Neutrophil (primary cell): ENCODE results near the gene ALG1.
"Not testable (repeated sequence)": the region's sequence is repeated elsewhere in the genome, so short reads cannot be mapped to it uniquely, and the experiment has no call there.

Source experiments
- H3K27ac ChIP-seq: fragments of 200-600 bp; sonication (generic); 2 replicates; pipeline ENCODE4 v1.5.1; 2016; ENCODE audit warnings: mild to moderate bottlenecking, moderate library complexity
- H3K27me3 ChIP-seq: fragments of 200-600 bp; sonication (generic); 2 replicates; pipeline ENCODE4 v1.6.0; 2016; ENCODE audit warnings: mild to moderate bottlenecking
- H3K36me3 ChIP-seq: fragments of 200-600 bp; sonication (generic); 2 replicates; pipeline ENCODE4 v1.5.1; 2017
- H3K4me1 ChIP-seq, 2 experiments: fragments of 200-600 bp in 1 of 2; sonication (generic) in 1 of 2; 1 replicate in 1 of 2; 2 replicates in 1 of 2; pipeline versions ENCODE4 v1.5.1 to v1.6.1; 2013 to 2016; ENCODE audit warnings: low read depth in 1 of 2, low read length in 1 of 2, mild to moderate bottlenecking in 1 of 2, moderate library complexity in 1 of 2; ENCODE audit not compliant: control insufficient read depth in 1 of 2, insufficient read depth in 1 of 2
- H3K4me3 ChIP-seq, 2 experiments: fragments of 200-600 bp in 1 of 2; sonication (generic) in 1 of 2; 1 replicate in 1 of 2; 2 replicates in 1 of 2; pipeline ENCODE4 v1.5.1; 2013 to 2016; ENCODE audit warnings: low read depth in 1 of 2, low read length in 1 of 2, mild to moderate bottlenecking in 1 of 2, moderate library complexity in 1 of 2
- H3K9me3 ChIP-seq: fragments of 200-600 bp; sonication (generic); 2 replicates; pipeline ENCODE4 v1.5.1; 2016
- TF ChIP-seq, protein P1 (sequence below): fragments of 200-600 bp; sonication (generic); IDR thresholded peaks from 2 replicates; pipeline ENCODE4 v1.5.1; 2016; ENCODE audit warnings: antibody characterized with exemption

Gene ALG1

DNA sequence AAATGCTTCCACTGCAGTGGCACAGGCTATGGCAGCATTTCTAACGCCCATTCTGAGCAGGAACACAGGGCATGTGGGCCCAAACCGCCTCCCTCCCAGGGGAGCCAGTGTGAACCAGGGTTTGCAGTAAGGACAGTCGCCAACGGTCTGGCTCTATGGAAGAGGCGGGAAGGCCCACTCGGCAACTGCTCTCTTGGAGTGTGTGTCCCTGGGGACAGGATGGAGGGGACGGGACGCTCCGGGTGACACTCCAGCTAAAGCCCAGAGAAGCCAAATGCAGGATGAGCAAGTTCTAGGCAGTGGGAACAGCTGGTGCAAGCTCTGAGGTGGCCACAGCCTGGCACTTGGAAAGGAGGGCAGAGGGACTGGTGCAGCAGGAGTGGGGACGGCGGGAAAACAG, 22.1 kb downstream of the ALG1 start:
- not testable (repeated sequence) for H3K9me3 ChIP-seq, H3K27ac ChIP-seq, H3K4me1 ChIP-seq, H3K4me3 ChIP-seq, H3K27me3 ChIP-seq, H3K36me3 ChIP-seq

DNA sequence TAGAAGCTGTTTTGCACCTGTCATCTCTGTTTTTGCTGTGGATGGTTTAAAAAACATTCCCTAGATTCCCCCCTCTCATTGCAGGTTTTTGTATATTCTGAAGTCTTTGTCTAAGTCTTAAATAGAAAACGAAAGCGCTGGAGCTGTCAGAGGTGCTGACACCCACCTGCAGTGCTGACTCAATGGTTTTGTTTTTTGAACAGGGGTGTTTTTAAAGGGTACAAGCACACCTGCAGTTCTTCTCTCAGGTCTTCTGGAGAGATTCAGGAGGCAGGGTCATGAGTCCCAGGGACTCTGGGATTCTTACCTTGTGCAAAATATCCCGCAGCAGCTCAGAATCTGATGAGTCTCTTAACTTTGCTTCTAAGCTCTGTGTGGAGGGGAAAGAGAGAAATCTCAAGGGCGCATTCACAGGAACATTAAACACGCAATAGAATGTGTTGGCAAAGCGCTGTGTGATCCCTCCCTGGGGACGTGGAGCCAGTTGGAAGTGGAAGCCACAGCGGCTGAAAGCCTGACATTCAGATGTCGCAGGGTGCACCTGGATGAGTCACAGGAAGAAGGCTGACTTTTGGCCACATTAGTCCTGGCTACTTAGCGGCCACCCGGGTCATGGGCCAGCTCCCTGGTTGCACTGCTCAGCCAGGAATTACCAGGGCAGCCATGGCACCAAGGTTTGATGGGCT, 23.6 kb downstream of the ALG1 start:
- not testable (repeated sequence) for H3K36me3 ChIP-seq, H3K9me3 ChIP-seq, H3K4me3 ChIP-seq

DNA sequence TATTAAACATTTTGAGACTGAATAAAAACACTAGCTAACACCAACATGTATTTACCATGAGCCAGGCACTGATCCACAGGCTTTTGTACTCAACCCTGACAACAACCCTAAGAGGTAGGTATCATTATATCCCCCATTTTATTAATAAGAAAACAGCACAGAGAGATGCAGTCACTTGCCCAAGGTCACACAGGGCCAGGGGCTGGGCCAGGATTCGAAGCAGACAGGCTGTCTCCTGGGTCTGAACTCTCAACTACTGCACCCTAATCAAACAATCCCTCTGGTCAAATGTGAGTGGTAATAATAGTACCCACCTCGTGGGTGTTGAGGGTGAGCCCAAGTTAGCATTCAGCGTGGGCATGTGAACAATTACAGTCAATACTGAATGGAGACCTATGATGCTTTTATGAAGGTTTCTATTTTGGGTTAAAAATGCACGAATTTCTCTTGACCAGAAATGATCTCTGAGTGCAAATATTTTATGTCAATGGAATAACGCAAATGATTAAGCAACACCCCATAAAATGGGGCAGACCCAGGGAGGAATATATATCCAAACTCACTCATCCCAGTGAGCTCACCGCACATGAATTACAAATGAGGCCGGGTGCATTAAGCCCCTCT, 24.9 kb downstream of the ALG1 start:
- not testable (repeated sequence) for H3K9me3 ChIP-seq, H3K27ac ChIP-seq, H3K36me3 ChIP-seq
- Histone ChIP-seq H3K27me3 (peaks cover 31% of the 10 kb centered on the region), H3K4me3 (peak overlapping the region in 1 of 2 experiments; percentile 64), H3K4me1 (peaks cover 11 to 12% of the 10 kb centered on the region in 2 experiments)

More for the DNA sequence above, 23.6 kb downstream of the ALG1 start:
- H3K27me3 ChIP-seq = peaks cover 19% of the 10 kb centered on the region
- H3K4me1 ChIP-seq = peaks cover 11 to 12% of the 10 kb centered on the region in 2 experiments
- H3K27ac ChIP-seq = not testable (repeated sequence)

DNA sequence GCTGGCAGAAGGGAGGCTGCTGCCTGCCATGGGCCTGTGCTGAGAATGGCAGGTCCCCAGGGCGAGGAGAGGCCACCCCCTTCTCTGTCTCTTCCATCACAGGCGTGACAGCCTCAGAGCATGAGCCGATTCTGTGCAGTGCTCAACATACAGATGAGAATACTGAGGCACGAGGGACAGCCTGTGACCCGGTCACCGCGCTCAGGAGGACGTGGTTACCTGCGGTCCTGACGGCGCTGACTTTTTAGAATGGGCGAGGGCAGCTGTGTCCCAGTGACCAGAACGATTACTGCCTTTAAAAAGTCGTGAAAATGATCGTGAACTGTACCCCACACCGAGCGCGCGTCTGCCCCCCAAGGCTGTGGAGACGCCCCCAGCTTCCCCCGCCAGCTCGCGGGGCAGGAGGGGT, 25.4 kb downstream of the ALG1 start:
- peaks cover 36% of the 10 kb centered on the region for H3K27me3 ChIP-seq
- H3K9me3 ChIP-seq, H3K36me3 ChIP-seq: not testable (repeated sequence)
- H3K27ac ChIP-seq = peak overlapping the region; percentile 86
- H3K4me1 ChIP-seq = peaks cover 11 to 12% of the 10 kb centered on the region in 2 experiments
- H3K4me3 ChIP-seq = peak overlapping the region; percentile 64 to 77

DNA sequence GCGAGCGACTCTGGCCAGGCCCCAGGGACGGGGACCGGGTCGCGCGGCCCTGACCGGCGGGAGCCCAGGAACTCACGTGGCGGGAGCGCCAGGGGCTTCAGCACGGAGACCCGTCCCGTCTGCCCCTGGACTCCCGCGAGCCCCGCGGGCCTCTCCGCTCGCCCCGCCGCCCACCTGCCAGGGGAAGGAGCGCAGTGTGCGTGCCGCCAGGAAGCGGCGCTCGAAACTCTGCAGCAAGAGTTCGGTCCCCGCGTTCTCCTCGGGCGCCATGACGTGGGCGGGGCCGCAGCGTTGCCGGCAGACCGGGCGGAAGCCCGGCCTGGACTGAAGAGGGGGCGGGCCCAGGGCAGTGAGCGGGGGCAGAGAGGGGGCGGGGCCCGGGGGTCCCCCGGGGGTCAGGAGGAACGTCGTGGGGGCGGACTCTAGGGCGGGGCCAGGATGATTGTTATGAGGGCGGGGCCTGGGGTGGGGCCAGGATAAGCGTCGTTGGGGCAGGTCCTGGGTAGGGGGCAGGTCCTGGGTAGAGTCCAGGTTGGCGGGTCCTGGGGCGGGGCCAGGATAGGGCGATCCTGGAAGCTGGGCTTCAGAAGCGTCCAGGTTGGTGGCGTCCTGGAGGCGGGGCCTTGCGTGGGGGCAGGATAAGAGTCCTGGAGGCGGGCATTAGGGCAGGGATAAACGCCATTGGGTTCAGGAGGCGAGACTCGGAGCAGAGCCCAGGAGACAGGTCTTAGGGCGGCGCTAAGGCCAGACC, 26.0 kb downstream of the ALG1 start, which contains the start of gene EEF2KMT:
TSS of gene EEF2KMT (minus strand) at position 326 of the 751 bp plus-strand sequence. CDS start at position 270, 56 bp downstream.
- Histone ChIP-seq H3K4me1 (peaks cover 11 to 12% of the 10 kb centered on the region in 2 experiments), H3K27me3 (peaks cover 42% of the 10 kb centered on the region), H3K4me3 (peak within 1 kb of the TSS; percentile 64 to 77), H3K27ac (peak within 1 kb of the TSS; percentile 86)
- H3K36me3 ChIP-seq, H3K9me3 ChIP-seq: not testable (repeated sequence)
- TF ChIP-seq, protein P1, sequence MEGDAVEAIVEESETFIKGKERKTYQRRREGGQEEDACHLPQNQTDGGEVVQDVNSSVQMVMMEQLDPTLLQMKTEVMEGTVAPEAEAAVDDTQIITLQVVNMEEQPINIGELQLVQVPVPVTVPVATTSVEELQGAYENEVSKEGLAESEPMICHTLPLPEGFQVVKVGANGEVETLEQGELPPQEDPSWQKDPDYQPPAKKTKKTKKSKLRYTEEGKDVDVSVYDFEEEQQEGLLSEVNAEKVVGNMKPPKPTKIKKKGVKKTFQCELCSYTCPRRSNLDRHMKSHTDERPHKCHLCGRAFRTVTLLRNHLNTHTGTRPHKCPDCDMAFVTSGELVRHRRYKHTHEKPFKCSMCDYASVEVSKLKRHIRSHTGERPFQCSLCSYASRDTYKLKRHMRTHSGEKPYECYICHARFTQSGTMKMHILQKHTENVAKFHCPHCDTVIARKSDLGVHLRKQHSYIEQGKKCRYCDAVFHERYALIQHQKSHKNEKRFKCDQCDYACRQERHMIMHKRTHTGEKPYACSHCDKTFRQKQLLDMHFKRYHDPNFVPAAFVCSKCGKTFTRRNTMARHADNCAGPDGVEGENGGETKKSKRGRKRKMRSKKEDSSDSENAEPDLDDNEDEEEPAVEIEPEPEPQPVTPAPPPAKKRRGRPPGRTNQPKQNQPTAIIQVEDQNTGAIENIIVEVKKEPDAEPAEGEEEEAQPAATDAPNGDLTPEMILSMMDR = peak; percentile 14

DNA sequence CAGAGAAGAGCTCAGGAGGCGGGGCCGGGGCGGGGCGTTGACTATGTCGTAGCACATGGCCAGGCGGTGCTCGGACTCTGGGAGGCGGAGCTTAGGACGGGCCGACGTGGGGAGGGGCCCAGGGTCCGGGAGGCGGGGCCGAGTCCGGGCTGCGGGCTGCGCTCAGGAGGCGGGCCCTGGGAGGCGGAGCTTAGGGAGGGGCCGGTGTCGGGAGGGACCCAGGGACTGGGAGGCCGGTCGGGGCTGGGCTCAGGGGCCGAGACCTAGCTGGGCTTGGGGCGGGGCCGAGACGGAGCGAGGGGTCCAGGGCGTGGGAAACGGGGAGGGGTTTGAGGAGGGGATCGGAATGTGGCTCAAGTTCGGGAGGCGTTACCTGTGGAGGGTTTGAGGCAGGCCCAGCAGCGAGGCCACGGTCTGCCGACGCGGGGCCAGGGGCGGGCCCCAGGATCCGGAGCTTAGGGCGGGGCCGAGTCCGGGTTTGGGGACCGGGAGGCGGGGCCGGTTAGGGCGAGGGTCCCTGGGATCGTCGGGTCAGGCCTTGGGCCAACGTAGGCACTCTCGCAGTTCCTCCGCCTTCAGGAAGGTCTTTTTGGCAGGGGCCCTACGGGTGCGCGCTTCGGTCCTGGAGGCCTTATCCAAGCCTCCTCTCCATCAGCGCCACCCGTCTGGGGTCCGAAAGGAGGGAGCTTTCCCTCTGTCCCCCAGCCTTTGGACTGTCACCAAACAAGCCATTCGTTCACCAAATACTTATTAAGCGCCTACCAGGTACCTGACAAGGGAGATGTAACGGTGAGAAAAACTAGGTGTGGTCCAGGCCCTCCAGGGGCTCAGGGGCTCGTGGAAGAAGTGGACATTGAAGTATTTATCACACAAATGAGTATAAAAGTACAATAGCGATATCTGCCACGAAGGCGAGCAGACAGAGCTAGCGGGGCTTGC, 26.8 kb downstream of the ALG1 start:
- peaks cover 49% of the 10 kb centered on the region for H3K27me3 ChIP-seq
- peak overlapping the region; percentile 64 to 77 for H3K4me3 ChIP-seq
- H3K4me1 ChIP-seq = peaks cover 11 to 12% of the 10 kb centered on the region in 2 experiments
- not testable (repeated sequence) for H3K36me3 ChIP-seq, H3K9me3 ChIP-seq
- H3K27ac ChIP-seq = peak overlapping the region; percentile 86

DNA sequence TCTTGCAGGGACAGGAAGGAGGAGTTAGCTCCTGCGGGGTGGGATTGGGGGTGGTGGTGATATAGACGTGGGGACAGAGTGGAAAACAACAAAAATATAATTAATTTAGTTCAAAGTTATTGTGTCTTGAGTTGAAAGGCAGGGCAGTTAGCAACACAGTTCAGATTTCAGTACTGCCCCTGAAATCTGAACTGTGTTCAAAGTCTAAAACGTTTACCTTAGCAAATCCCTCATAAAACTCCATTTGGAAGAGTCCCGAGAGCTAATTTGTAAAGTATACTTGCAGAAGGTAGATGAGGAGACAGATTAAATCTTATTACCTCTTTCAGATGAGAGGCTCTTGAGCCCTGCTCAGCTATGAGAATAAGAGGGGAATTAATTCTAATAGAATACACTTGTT, 27.5 kb downstream of the ALG1 start:
- H3K9me3 ChIP-seq, H3K27ac ChIP-seq, H3K36me3 ChIP-seq: not testable (repeated sequence)
- Histone ChIP-seq H3K4me1 (peaks cover 11 to 12% of the 10 kb centered on the region in 2 experiments), H3K4me3 (peak overlapping the region in 1 of 2 experiments; percentile 77), H3K27me3 (peaks cover 53% of the 10 kb centered on the region)

DNA sequence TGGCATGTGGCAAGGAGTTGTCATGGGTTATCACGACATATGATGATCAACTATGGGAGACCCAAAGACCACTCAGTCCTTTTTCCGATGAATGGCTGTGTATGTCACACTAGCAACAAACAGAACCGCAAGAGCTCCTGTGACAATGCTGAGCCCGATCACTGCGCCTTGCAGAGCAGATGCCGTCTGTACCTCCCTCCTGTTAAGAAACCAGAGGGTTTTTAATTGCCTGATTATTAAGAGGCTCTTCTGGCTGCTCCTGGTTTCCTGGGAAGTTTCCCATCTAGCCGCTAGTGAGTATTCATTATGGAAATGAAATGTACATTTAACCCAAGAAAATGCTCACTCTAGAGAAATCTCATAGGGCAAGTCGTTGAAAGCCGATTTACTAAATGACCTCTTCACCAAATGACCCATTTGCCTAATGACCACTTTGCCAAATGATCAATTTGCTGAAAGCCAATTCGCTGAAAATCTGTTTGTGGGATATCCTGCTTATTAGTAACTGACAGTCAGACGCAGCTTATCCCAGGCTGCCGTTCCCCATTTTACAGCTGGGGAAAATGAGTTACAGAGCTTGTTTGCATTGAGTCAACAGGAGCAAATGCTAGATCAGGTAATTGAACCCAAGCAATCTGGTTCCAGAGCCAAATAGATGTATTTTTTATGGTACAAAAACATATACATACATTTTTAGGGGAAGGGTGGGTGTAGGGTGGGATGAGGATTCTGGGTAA, 31.8 kb downstream of the ALG1 start:
- H3K36me3 ChIP-seq, H3K4me3 ChIP-seq, H3K27ac ChIP-seq, H3K9me3 ChIP-seq, H3K4me1 ChIP-seq: not testable (repeated sequence)
- H3K27me3 ChIP-seq = peaks cover 55% of the 10 kb centered on the region

DNA sequence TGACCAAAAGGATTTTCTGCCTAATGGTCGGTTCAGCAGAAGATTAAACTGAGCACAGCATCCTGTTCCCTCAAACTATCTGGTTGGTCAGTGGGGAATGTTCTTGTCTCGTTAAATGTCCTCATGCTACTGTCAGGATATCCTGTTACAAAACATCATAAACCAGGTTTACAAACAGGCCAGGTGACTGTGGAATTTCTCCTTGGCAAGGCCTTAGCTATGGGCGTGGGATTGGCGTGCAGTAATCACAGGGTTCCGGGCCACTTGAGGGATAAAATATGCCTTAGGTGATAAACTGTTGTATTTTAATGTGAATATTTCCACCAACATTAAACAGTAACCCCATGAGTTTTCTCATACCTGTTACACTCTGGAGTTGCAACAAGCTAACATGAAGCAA, 33.4 kb downstream of the ALG1 start:
- H3K27ac ChIP-seq, H3K36me3 ChIP-seq, H3K9me3 ChIP-seq, H3K4me3 ChIP-seq, H3K4me1 ChIP-seq: not testable (repeated sequence)
- peaks cover 39% of the 10 kb centered on the region for H3K27me3 ChIP-seq
